ENCODE data around the gene SRSF5. TPM values are rescaled to one million over a fixed set of nuclear protein-coding genes. Genes with fewer than 3 reads are reported as not detected.
A peak's percentile ranks its signal among the peaks of the same experiment; 100 is the strongest.

SRSF5 gene
- total RNA-seq, 6 donors from 2014 or later, result 238 to 1,033 (median 288) TPM

- no peaks in the 10 kb centered on the region for H3K4me1 ChIP-seq
- ATAC-seq (ENCODE audit: low FRiP score in 2 of 2), result no peak
- TF ChIP-seq CTCF (IDR thresholded peaks at IDR 0.05), result no peak
- no peaks in the 10 kb centered on the region for H3K27me3 ChIP-seq
- H3K9me3 ChIP-seq, result no peaks in the 10 kb centered on the region
- no peak overlapping the region for H3K4me3 ChIP-seq
- no peak for DNase-seq
- WGBS, 2 donors, result 50 to 81% methylated on average over 1 of the region's 1 CpG
- no peaks in the 10 kb centered on the region for H3K36me3 ChIP-seq
- H3K27ac ChIP-seq, result no peak overlapping the region
Measured at GRCh38 chr14:69752773-69753172, 14.2 kb upstream of the SRSF5 start.

- ATAC-seq (ENCODE audit: low FRiP score in 2 of 2) (no peak), DNase-seq (no peak)
- TF ChIP-seq CTCF (IDR thresholded peaks at IDR 0.05) (no peak), POLR2AphosphoS5 (IDR thresholded peaks at IDR 0.05) (no peak), POLR2A (IDR thresholded peaks at IDR 0.05) (no peak), EP300 (IDR thresholded peaks at IDR 0.05) (no peak)
- H3K36me3 ChIP-seq, result no peaks in the 10 kb centered on the region
- H3K27ac ChIP-seq, result no peak overlapping the region
- 91 to 100% methylated on average over 1 of the region's 1 CpG for WGBS, 2 donors
- H3K9me3 ChIP-seq, result no peaks in the 10 kb centered on the region
- H3K4me3 ChIP-seq, result no peak overlapping the region
- no peaks in the 10 kb centered on the region for H3K4me1 ChIP-seq
- no peaks in the 10 kb centered on the region for H3K27me3 ChIP-seq
Measured at GRCh38 chr14:69753860-69754259, 13.1 kb upstream of the SRSF5 start.

GRCh38 chr14:69754487-69754886 is 12.5 kb upstream of the SRSF5 start:
- Histone ChIP-seq H3K4me3 (no peak overlapping the region), H3K27me3 (no peaks in the 10 kb centered on the region), H3K4me1 (no peaks in the 10 kb centered on the region), H3K27ac (no peak overlapping the region), H3K9me3 (no peaks in the 10 kb centered on the region), H3K36me3 (no peaks in the 10 kb centered on the region)
- DNase-seq (no peak), ATAC-seq (ENCODE audit: low FRiP score in 2 of 2) (no peak)
- TF ChIP-seq EP300 (IDR thresholded peaks at IDR 0.05), result no peak
- 94 to 97% methylated on average over 2 of the region's 2 CpGs for WGBS, 2 donors

- TF ChIP-seq EP300 (IDR thresholded peaks at IDR 0.05) (no peak), CTCF (IDR thresholded peaks at IDR 0.05) (no peak), POLR2AphosphoS5 (IDR thresholded peaks at IDR 0.05) (no peak), POLR2A (IDR thresholded peaks at IDR 0.05) (no peak)
- Histone ChIP-seq H3K36me3 (no peaks in the 10 kb centered on the region), H3K4me1 (no peaks in the 10 kb centered on the region), H3K9me3 (no peaks in the 10 kb centered on the region), H3K27me3 (no peaks in the 10 kb centered on the region), H3K27ac (peak overlapping the region in 1 of 4 donors; percentile 16), H3K4me3 (no peak overlapping the region)
- DNase-seq (no peak), ATAC-seq (ENCODE audit: low FRiP score in 2 of 2) (no peak)
Measured at GRCh38 chr14:69755296-69755695, 11.6 kb upstream of the SRSF5 start.

GRCh38 chr14:69755784-69756183 is 11.2 kb upstream of the SRSF5 start:
- Histone ChIP-seq H3K4me1 (no peaks in the 10 kb centered on the region), H3K36me3 (no peaks in the 10 kb centered on the region), H3K9me3 (no peaks in the 10 kb centered on the region), H3K27ac (peak overlapping the region in 1 of 4 donors; percentile 16), H3K4me3 (no peak overlapping the region), H3K27me3 (no peaks in the 10 kb centered on the region)
- TF ChIP-seq CTCF (IDR thresholded peaks at IDR 0.05) (no peak), POLR2A (IDR thresholded peaks at IDR 0.05) (no peak), EP300 (IDR thresholded peaks at IDR 0.05) (no peak), POLR2AphosphoS5 (IDR thresholded peaks at IDR 0.05) (no peak)
- DNase-seq (no peak), ATAC-seq (ENCODE audit: low FRiP score in 2 of 2) (no peak)
- 47 to 67% methylated on average over 2 of the region's 2 CpGs for WGBS, 2 donors
